Stomach (tissue), 4 donors: ENCODE measurements around the gene PRKCE.

ENCODE experiments used
- POLR2A ChIP-seq, 4 donors: fragments of 450-650 bp; IDR thresholded peaks; one replicate each; pipeline ENCODE4 v1.6.1; 2016; ENCODE audit warnings: antibody characterized with exemption in 4 of 4, control low read depth in 2 of 4, mild to moderate bottlenecking in 1 of 4, moderate library complexity in 1 of 4
- TF ChIP-seq, protein P1 (sequence below), 7 experiments: fragments of 450-650 bp in 4 of 7; fragments of 200-600 bp in 3 of 7; sonication (generic) in 3 of 7; IDR thresholded peaks; one replicate each; pipeline ENCODE4 v1.5.1; 2016 to 2019; ENCODE audit warnings: antibody characterized with exemption in 7 of 7, control low read depth in 2 of 7, mild to moderate bottlenecking in 1 of 7

GRCh38 chr2:45746888-45747287, 95.4 kb downstream of the PRKCE start:
- TF ChIP-seq, protein P1, sequence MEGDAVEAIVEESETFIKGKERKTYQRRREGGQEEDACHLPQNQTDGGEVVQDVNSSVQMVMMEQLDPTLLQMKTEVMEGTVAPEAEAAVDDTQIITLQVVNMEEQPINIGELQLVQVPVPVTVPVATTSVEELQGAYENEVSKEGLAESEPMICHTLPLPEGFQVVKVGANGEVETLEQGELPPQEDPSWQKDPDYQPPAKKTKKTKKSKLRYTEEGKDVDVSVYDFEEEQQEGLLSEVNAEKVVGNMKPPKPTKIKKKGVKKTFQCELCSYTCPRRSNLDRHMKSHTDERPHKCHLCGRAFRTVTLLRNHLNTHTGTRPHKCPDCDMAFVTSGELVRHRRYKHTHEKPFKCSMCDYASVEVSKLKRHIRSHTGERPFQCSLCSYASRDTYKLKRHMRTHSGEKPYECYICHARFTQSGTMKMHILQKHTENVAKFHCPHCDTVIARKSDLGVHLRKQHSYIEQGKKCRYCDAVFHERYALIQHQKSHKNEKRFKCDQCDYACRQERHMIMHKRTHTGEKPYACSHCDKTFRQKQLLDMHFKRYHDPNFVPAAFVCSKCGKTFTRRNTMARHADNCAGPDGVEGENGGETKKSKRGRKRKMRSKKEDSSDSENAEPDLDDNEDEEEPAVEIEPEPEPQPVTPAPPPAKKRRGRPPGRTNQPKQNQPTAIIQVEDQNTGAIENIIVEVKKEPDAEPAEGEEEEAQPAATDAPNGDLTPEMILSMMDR (IDR thresholded peaks at IDR 0.05): no peak
- no peak for TF ChIP-seq POLR2A (IDR thresholded peaks at IDR 0.05)
